Vagina (tissue), 2 donors: Measurements from ENCODE around the gene NOP14.

ENCODE experiments used
- CTCF ChIP-seq, 3 experiments: fragments of 450-650 bp in 2 of 3; fragments of 200-600 bp in 1 of 3; sonication (generic) in 1 of 3; IDR thresholded peaks; one replicate each; pipeline ENCODE4 v1.5.1; 2017 to 2019; ENCODE audit warnings: antibody characterized with exemption in 3 of 3, mild to moderate bottlenecking in 2 of 3, moderate library complexity in 2 of 3
- POLR2AphosphoS5 ChIP-seq, 2 donors: sonication (generic); formaldehyde crosslinking; IDR thresholded peaks; one replicate each; pipeline ENCODE4 v1.9.0; 2017; ENCODE audit warnings: antibody characterized with exemption in 2 of 2, mild to moderate bottlenecking in 2 of 2, low read depth in 1 of 2; ENCODE audit not compliant: insufficient read depth in 1 of 2

GRCh38 chr4:2971275-2971674 is 8.1 kb upstream of the NOP14 start:
- no peak for TF ChIP-seq CTCF (IDR thresholded peaks at IDR 0.05)
- no peak for TF ChIP-seq POLR2AphosphoS5 (IDR thresholded peaks at IDR 0.05; ENCODE audit: insufficient read depth in 1 of 2, low read depth in 1 of 2)
